Urinary bladder (tissue), 4 donors: Measurements from ENCODE around the gene APBB3. TPM values are rescaled to one million over a fixed set of nuclear protein-coding genes. Genes with fewer than 3 reads are reported as not detected.
A peak's percentile ranks its signal among the peaks of the same experiment; 100 is the strongest.
"Not testable (repeated sequence)": the region's sequence is repeated elsewhere in the genome, so short reads cannot be mapped to it uniquely, and the experiment has no call there.

Experiments used
- DNase-seq: peaks from one replicate; pipeline ENCODE4 v3.0.0-alpha.2; 2015; ENCODE audit errors: extremely low spot score
- H3K27ac ChIP-seq: one replicate; pipeline ENCODE4 v1.5.1; 2013; ENCODE audit warnings: low read depth, mild to moderate bottlenecking, moderate library complexity
- H3K36me3 ChIP-seq: one replicate; pipeline ENCODE4 v1.6.1; 2013; ENCODE audit warnings: mild to moderate bottlenecking, moderate library complexity; ENCODE audit not compliant: insufficient read depth
- H3K4me1 ChIP-seq: one replicate; pipeline ENCODE4 v1.6.1; 2013; ENCODE audit warnings: mild to moderate bottlenecking, moderate library complexity; ENCODE audit not compliant: insufficient read depth
- H3K4me3 ChIP-seq: one replicate; pipeline ENCODE4 v1.5.1; 2013; ENCODE audit warnings: low read depth, low read length
- WGBS: extraction: QIAGEN DNeasy Blood & Tissue Kit; methylation state at CpG from one replicate; pipeline ENCODE4 v1.1.7; 2013; 5-methylcytosine and 5-hydroxymethylcytosine counted together
- polyA plus RNA-seq: library from polyadenylated mRNA; stranded (reverse); fragments of 200-250 nt; gene quantifications from one replicate; pipeline ENCODE4 v1.2.3, GENCODE V29; 2013
- total RNA-seq: library from RNA; depleted of rRNA; stranded (reverse); fragments of >200 nt; gene quantifications from one replicate; pipeline ENCODE4 v1.2.3, GENCODE V29; 2014
- donor health status: healthy with polysubstance abuse.
- donor health status: healthy.

APBB3 gene
- 15.3 TPM for total RNA-seq
- polyA plus RNA-seq = 27.2 TPM

- Histone ChIP-seq H3K4me3 (peak within 1 kb of the TSS; percentile 62), H3K27ac (peak within 1 kb of the TSS; percentile 88), H3K36me3 (no peaks in the 10 kb centered on the region), H3K4me1 (peaks cover 4% of the 10 kb centered on the region)
- WGBS = under 1% methylated on average over 74 of the region's 74 CpGs
- DNase-seq = peak; percentile 95
Observed at GRCh38 chr5:140564196-140565023, at the start of gene APBB3, which contains the start of gene SLC35A4. TSS of gene APBB3 (minus strand) at chr5:140564598. CDS start at chr5:140564245, 353 bp downstream. TSS of gene SLC35A4 (plus strand) at chr5:140564828. CDS start at chr5:140567170, 2,342 bp downstream.

- DNase-seq = no peak
- H3K4me1 ChIP-seq = no peaks in the 10 kb centered on the region
- H3K27ac ChIP-seq = no peak overlapping the region
- H3K36me3 ChIP-seq = no peaks in the 10 kb centered on the region
- no peak overlapping the region for H3K4me3 ChIP-seq
- 67% methylated on average over 2 of the region's 2 CpGs for WGBS
Observed at GRCh38 chr5:140611020-140611521, 46.7 kb upstream of the APBB3 start.

DNA sequence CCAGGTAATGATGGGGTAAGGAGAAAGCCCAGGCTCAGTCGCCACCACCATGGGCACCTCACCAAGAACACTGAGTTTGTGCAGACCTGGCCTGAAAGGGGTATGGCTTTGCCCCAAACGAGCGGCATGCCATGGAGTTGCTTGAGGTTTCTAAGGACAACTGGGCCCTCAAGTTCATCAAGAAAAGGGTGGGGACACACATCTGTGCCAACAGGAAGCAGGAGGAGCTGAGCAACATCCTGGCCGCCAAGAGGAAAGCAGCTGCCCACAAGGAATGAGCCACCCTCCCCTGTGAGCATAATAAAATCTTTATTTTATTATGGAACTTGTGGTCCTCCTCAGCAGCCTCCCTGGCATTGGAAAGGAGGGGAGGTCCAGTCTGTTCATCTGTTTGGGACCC is 44.7 kb upstream of the APBB3 start:
- Histone ChIP-seq H3K27ac (no peak overlapping the region), H3K4me3 (no peak overlapping the region), H3K4me1 (no peaks in the 10 kb centered on the region), H3K36me3 (no peaks in the 10 kb centered on the region)
- no peak for DNase-seq
- 72% methylated on average over 4 of the region's 4 CpGs for WGBS

DNA sequence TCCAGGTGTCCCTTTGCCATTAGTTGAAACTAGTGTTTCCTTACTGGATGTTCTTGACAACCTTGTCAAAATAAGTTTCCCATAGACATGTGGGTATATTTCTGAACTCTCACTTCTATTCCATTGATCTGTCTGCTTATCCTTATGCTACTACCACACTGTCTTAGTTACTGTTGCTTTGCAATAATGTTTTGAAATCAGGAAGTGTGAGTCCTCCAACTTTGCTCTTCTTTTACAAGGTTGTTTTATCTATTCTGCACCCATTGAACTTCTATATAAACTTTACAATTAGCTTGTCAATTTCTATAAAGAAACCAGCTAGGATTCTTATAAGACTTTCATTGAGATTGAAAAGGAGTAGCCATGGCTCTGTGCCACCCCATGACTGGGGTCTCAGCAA is 44.3 kb upstream of the APBB3 start:
- Histone ChIP-seq H3K4me3 (no peak overlapping the region), H3K27ac (no peak overlapping the region), H3K36me3 (no peaks in the 10 kb centered on the region), H3K4me1 (no peaks in the 10 kb centered on the region)
- no peak for DNase-seq

GRCh38 chr5:140607031-140607430 is 42.6 kb upstream of the APBB3 start:
- DNase-seq = no peak
- H3K4me3 ChIP-seq = no peak overlapping the region
- H3K36me3 ChIP-seq = no peaks in the 10 kb centered on the region
- 58% methylated on average over 2 of the region's 2 CpGs for WGBS
- H3K27ac ChIP-seq = no peak overlapping the region
- H3K4me1 ChIP-seq = no peaks in the 10 kb centered on the region

GRCh38 chr5:140605879-140606278 is 41.5 kb upstream of the APBB3 start:
- Histone ChIP-seq H3K4me1 (no peaks in the 10 kb centered on the region), H3K36me3 (no peaks in the 10 kb centered on the region), H3K27ac (no peak overlapping the region), H3K4me3 (no peak overlapping the region)
- no peak for DNase-seq
- 86% methylated on average over 3 of the region's 3 CpGs for WGBS

GRCh38 chr5:140603734-140604133 is 39.3 kb upstream of the APBB3 start:
- Histone ChIP-seq H3K4me3 (no peak overlapping the region), H3K36me3 (no peaks in the 10 kb centered on the region), H3K4me1 (no peaks in the 10 kb centered on the region), H3K27ac (no peak overlapping the region)
- DNase-seq = no peak
- 94% methylated on average over 2 of the region's 2 CpGs for WGBS

GRCh38 chr5:140603446-140603698 is 39.0 kb upstream of the APBB3 start:
- H3K4me3 ChIP-seq, H3K4me1 ChIP-seq, H3K27ac ChIP-seq, H3K36me3 ChIP-seq, DNase-seq: not testable (repeated sequence)
- WGBS = 88% methylated on average over 4 of the region's 4 CpGs

GRCh38 chr5:140602147-140602546 is 37.7 kb upstream of the APBB3 start:
- H3K4me1 ChIP-seq = no peaks in the 10 kb centered on the region
- H3K4me3 ChIP-seq = no peak overlapping the region
- H3K36me3 ChIP-seq = no peaks in the 10 kb centered on the region
- WGBS = 75% methylated on average over 4 of the region's 4 CpGs
- H3K27ac ChIP-seq = no peak overlapping the region
- no peak for DNase-seq

DNA sequence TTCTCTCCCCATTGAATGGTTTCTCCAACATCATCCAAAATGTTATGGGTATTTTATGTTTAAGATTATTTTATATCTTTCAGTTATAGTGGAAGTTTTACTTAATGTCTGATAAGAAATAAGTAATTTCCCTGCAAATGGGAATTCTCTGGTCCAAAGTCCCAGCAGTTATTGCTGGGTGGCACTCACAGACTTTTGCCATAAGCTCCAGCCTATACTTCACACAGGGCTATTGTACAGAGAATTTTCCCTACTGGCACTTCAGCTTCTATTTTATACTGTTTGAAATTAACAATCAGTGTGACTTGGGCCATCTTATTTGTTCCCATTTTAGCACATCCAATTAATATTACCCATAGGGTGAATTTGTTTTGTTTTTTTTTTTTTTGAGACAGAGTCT is 35.7 kb upstream of the APBB3 start:
- H3K27ac ChIP-seq = no peak overlapping the region
- no peaks in the 10 kb centered on the region for H3K4me1 ChIP-seq
- no peak overlapping the region for H3K4me3 ChIP-seq
- H3K36me3 ChIP-seq = no peaks in the 10 kb centered on the region
- DNase-seq = no peak

GRCh38 chr5:140598836-140599235 is 34.4 kb upstream of the APBB3 start:
- no peak for DNase-seq
- H3K36me3 ChIP-seq = no peaks in the 10 kb centered on the region
- WGBS = 82% methylated on average over 2 of the region's 2 CpGs
- no peak overlapping the region for H3K27ac ChIP-seq
- no peaks in the 10 kb centered on the region for H3K4me1 ChIP-seq
- no peak overlapping the region for H3K4me3 ChIP-seq

GRCh38 chr5:140596321-140596741 is 31.9 kb upstream of the APBB3 start:
- 15% methylated on average over 1 of the region's 1 CpG for WGBS

GRCh38 chr5:140595538-140596300 is 31.3 kb upstream of the APBB3 start:
- WGBS = 71% methylated on average over 5 of the region's 5 CpGs
- Histone ChIP-seq H3K36me3 (no peaks in the 10 kb centered on the region), H3K4me3 (no peak overlapping the region), H3K4me1 (no peaks in the 10 kb centered on the region), H3K27ac (no peak overlapping the region)
- DNase-seq = no peak

More at GRCh38 chr5:140596321-140596741, 31.9 kb upstream of the APBB3 start:
- no peak for DNase-seq
- Histone ChIP-seq H3K4me3 (no peak overlapping the region), H3K36me3 (no peaks in the 10 kb centered on the region), H3K27ac (no peak overlapping the region), H3K4me1 (no peaks in the 10 kb centered on the region)

DNA sequence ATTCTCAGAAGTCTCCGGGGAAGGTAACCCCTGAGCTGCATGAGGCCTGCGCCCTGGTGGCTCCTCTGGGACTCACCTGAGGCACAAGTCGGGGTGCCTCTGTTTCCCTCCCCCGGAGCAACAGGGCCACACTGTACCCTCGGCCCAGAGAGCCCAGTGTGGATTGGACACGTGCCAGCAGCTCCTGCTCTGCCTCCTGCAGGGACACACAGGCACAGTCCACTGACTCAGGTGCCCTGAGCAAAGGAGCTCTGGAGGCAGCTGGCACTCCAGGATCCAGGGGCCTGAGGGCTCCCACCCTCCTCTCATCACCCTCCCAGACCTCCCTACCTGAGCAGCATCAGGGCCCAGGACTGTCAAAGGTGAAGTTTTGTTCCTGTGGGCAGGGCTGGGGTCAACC is 29.8 kb upstream of the APBB3 start:
- WGBS = 81% methylated on average over 6 of the region's 6 CpGs
- DNase-seq = no peak
- H3K27ac ChIP-seq = no peak overlapping the region
- H3K4me3 ChIP-seq = no peak overlapping the region
- H3K4me1 ChIP-seq = no peaks in the 10 kb centered on the region
- no peaks in the 10 kb centered on the region for H3K36me3 ChIP-seq
